Erythroblast (primary cell): ENCODE data around the gene ZNF766.

Experiments used
- GATA1 ChIP-seq: IDR thresholded peaks from 2 replicates; pipeline ENCODE4 v1.6.1; 2011; ENCODE audit warnings: low read depth, mild to moderate bottlenecking, control low read depth, low read length, moderate library complexity
- POLR2A ChIP-seq: IDR thresholded peaks from 2 replicates; pipeline ENCODE4 v1.6.1; 2011; ENCODE audit warnings: mild to moderate bottlenecking, low read length

DNA sequence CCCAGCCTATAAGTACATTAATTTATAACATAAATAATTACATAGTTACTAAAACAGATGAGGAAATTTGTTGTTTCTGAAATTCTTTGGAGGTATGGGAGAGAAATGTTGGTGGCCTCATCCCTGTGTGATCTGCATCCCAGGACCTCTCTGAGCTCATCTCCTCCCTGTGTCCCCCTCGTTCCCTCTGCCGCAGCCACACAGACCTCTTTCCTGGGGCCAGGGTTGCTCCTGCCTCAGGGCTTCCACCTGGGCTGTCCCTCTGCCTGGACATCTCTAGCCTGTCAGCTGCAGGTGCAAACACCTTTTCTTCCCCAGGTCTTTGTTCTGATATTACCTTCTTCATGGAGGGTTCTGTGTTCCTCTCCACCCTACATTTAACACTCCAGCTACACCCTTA is 3.9 kb downstream of the ZNF766 start:
- no peak for TF ChIP-seq POLR2A
- TF ChIP-seq GATA1: no peak
